ENCODE data around the gene PACS1.

The PACS1 gene

DNA sequence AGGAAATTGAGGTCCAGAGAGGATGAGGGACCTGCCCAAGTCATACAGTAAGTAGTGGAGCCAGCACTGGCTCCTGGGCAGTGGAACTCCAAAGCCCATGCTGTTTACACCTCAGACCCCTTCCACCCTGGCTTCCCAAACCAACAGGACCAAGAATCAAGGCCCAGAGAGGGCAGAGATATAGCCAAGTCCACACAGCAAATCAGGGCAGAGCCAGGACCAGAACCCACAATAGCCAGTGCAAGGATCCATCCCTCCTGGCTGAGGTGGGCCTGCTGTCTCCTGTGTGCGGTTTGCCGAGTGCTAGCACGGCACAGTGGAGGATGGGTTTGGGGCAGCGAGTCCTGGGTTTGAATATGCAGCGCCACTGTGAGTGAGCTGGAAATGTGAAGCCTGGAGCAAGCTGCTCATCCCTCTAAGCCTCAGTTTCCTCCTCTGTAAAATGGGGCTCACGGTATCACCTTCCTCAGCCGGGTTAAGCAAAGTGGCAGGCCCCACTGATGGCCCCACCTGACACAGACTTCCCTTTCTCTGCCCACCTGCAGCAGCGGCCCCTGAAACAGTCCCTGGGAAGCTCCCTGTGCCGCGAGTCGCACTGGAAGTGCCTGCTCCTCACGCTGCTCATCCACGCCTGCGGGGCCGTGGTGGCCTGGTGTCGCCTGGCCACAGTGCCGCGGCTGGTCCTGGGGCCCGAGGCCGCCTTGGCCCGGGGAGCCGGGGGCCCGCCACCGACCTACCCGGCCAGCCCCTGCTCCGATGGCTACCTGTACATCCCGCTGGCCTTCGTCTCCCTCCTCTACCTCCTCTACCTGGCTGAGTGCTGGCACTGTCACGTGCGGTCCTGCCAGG lies 223.9 kb downstream of the PACS1 start:
- no peak for DNase-seq

Data from stimulated activated CD4-positive, alpha-beta T cell treated with anti-CD3 and anti-CD28 coated beads, Interleukin-15, amount 100 ng/mL, for 24 hours (primary cell).